ENCODE results near the gene DNMT3A.

The DNMT3A gene

GRCh38 chr2:25207078-25207545 is 134.6 kb downstream of the DNMT3A start:
- H3K4me3 ChIP-seq (replicated peaks; ENCODE audit: low read depth, low read length) = no peak overlapping the region
- TF ChIP-seq, protein P1, sequence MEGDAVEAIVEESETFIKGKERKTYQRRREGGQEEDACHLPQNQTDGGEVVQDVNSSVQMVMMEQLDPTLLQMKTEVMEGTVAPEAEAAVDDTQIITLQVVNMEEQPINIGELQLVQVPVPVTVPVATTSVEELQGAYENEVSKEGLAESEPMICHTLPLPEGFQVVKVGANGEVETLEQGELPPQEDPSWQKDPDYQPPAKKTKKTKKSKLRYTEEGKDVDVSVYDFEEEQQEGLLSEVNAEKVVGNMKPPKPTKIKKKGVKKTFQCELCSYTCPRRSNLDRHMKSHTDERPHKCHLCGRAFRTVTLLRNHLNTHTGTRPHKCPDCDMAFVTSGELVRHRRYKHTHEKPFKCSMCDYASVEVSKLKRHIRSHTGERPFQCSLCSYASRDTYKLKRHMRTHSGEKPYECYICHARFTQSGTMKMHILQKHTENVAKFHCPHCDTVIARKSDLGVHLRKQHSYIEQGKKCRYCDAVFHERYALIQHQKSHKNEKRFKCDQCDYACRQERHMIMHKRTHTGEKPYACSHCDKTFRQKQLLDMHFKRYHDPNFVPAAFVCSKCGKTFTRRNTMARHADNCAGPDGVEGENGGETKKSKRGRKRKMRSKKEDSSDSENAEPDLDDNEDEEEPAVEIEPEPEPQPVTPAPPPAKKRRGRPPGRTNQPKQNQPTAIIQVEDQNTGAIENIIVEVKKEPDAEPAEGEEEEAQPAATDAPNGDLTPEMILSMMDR (IDR thresholded peaks at IDR 0.05; ENCODE audit: low read depth, low read length, missing control alignments) = no peak
- no peak for DNase-seq (ENCODE audit: extremely low read depth, low read depth)

DNA sequence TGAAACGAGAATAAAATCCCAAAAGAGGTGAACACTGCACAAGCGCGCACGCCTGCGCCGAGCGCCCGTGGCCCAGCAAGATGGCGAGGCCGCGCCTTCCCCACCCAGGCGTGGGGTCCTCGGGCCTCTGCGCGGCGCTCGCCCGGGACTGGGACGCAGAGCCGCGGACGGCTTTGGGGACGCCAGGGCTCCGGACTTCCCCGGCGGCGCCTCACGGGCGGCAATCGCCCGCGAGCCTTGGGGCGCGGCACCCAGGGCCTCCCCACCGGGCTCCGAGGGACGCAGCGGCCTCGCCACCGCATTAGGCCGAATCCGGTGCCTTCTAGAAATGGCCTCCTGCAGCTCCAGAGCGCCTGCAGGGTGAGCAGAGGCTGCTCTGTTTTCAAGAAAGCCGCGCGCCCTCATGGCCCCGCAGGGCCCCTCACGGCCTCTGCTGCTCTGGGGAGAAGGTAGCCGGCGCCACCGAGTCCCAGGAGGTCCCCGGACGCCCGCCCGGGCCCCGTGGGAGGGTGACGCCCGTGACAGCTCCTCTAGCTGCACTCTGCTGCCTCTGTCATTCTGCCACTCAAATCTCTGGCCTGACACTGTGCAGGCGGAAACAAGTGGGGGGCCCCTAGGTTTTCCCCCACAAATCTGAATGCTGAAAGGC is 137.4 kb downstream of the DNMT3A start:
- DNase-seq (ENCODE audit: extremely low read depth, low read depth) = no peak
- TF ChIP-seq, protein P1 (IDR thresholded peaks at IDR 0.05; ENCODE audit: low read depth, low read length, missing control alignments) = no peak
- H3K4me3 ChIP-seq (replicated peaks; ENCODE audit: low read depth, low read length) = no peak overlapping the region

GRCh38 chr2:25202275-25202674 is 139.4 kb downstream of the DNMT3A start:
- no peak overlapping the region for H3K4me3 ChIP-seq (replicated peaks; ENCODE audit: low read depth, low read length)
- no peak for DNase-seq (ENCODE audit: extremely low read depth, low read depth)
- TF ChIP-seq, protein P1 (IDR thresholded peaks at IDR 0.05; ENCODE audit: low read depth, low read length, missing control alignments) = no peak

DNA sequence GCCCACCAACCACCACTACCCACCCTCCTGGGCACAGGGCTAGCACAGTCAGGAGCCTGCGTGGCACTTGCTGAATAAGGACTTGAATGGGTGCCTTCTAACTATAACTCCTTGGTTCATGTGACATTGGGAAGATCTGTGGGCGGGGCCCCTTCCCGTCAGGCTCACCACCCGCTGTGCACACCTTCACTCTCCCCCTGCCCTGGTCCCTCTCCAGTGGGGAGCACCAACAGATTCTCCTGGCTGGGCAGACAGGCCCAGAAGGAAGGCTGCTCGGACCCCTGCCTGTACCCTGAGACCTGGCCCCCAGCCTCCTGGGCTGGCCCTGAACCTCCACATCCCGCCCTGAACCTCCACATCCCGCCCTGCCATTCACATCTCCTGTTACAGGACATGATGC is 139.9 kb downstream of the DNMT3A start:
- DNase-seq (ENCODE audit: extremely low read depth, low read depth) = no peak
- H3K4me3 ChIP-seq (replicated peaks; ENCODE audit: low read depth, low read length) = no peak overlapping the region
- TF ChIP-seq, protein P1 (IDR thresholded peaks at IDR 0.05; ENCODE audit: low read depth, low read length, missing control alignments) = no peak

- TF ChIP-seq, protein P1 (IDR thresholded peaks at IDR 0.05; ENCODE audit: low read depth, low read length, missing control alignments) = no peak
- no peak for DNase-seq (ENCODE audit: extremely low read depth, low read depth)
- H3K4me3 ChIP-seq (replicated peaks; ENCODE audit: low read depth, low read length) = no peak overlapping the region
These were observed 140.5 kb downstream of the DNMT3A start for GRCh38 chr2:25201265-25201664.

DNA sequence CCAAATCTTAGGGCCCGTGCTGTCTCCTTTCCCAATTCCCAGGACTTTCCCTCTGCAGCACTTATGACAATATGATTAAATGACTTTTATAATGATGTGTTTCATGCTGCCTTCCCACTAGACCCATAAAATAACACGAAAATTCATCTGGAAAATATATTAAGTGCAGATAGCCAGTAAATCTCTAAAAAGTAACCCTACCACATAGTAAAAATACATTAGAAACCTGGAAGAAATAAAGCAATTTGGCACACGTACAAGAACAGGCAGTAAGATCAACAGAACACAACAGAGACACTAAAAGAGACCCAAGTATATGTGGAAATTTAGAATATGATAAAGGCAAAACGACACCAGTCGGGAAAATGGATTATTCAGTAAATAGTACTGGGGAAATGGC is 143.1 kb downstream of the DNMT3A start:
- no peak for DNase-seq (ENCODE audit: extremely low read depth, low read depth)
- TF ChIP-seq, protein P1 (IDR thresholded peaks at IDR 0.05; ENCODE audit: low read depth, low read length, missing control alignments) = no peak
- no peak overlapping the region for H3K4me3 ChIP-seq (replicated peaks; ENCODE audit: low read depth, low read length)

DNA sequence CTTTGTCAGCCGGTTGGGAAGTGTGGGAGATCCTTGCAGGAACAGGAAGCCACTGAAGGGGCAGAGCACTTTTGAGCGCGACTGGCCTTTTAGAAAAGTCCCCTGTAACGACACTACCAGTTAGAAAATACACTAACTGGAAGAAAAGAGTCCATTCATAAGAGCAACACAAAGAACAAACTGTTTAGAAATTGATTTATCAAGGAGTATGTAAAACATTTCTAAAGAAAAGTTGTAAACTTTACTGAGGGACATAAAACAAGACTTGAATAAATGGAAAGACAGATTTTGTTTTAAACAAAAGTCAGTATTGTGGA is 143.6 kb downstream of the DNMT3A start:
- DNase-seq (ENCODE audit: extremely low read depth, low read depth) = no peak
- TF ChIP-seq, protein P1 (IDR thresholded peaks at IDR 0.05; ENCODE audit: low read depth, low read length, missing control alignments) = no peak
- no peak overlapping the region for H3K4me3 ChIP-seq (replicated peaks; ENCODE audit: low read depth, low read length)

Data from HFF-Myc (cell line).